Retinal pigment epithelial cell (primary cell): Measurements from ENCODE around the gene MARCHF6.
"Not testable (repeated sequence)": the region's sequence is repeated elsewhere in the genome, so short reads cannot be mapped to it uniquely, and the experiment has no call there.

Experiments
- DNase-seq: peaks from one replicate; pipeline ENCODE4 v3.0.0-alpha.2; 2010; ENCODE audit warnings: low read depth
- H3K4me3 ChIP-seq: 2 replicates; pipeline ENCODE4 v1.5.1; 2011; ENCODE audit warnings: mild to moderate bottlenecking, low read length, control low read depth, moderate library complexity
- CTCF ChIP-seq: conservative IDR thresholded peaks from 2 replicates; pipeline ENCODE4 v1.5.1; 2011; ENCODE audit warnings: low read depth, low read length, control low read depth, inconsistent platforms

Gene MARCHF6

GRCh38 chr5:10374046-10375022 is 20.8 kb downstream of the MARCHF6 start:
- no peak for TF ChIP-seq CTCF
- peak overlapping the region; percentile 21 for H3K4me3 ChIP-seq
- DNase-seq, result peak; percentile 92

GRCh38 chr5:10375146-10375545 is 21.7 kb downstream of the MARCHF6 start:
- DNase-seq, result not testable (repeated sequence)

GRCh38 chr5:10376544-10376943 is 23.0 kb downstream of the MARCHF6 start:
- no peak overlapping the region for H3K4me3 ChIP-seq
- DNase-seq, result no peak
- no peak for TF ChIP-seq CTCF

More at GRCh38 chr5:10375146-10375545, 21.7 kb downstream of the MARCHF6 start:
- not testable (repeated sequence) for H3K4me3 ChIP-seq

- H3K4me3 ChIP-seq, result no peak overlapping the region
- no peak for DNase-seq
- TF ChIP-seq CTCF, result no peak
These were observed 23.6 kb downstream of the MARCHF6 start for GRCh38 chr5:10377081-10377480.

- no peak for DNase-seq
- TF ChIP-seq CTCF, result no peak
- H3K4me3 ChIP-seq, result no peak overlapping the region
These were observed 28.3 kb downstream of the MARCHF6 start for GRCh38 chr5:10381803-10382202.

GRCh38 chr5:10384483-10384882 is 31.0 kb downstream of the MARCHF6 start:
- no peak overlapping the region for H3K4me3 ChIP-seq
- DNase-seq, result no peak
- no peak for TF ChIP-seq CTCF

GRCh38 chr5:10387690-10388089 is 34.2 kb downstream of the MARCHF6 start:
- no peak overlapping the region for H3K4me3 ChIP-seq
- DNase-seq, result no peak
- no peak for TF ChIP-seq CTCF
